HG03097 (cell line): ENCODE measurements around the gene AK8.
"Not testable (repeated sequence)": the region's sequence is repeated elsewhere in the genome, so short reads cannot be mapped to it uniquely, and the experiment has no call there.

Experiments
- ATAC-seq: cut with Tn5 transposase; IDR thresholded peaks from one replicate; pipeline ENCODE4 v1.9.1; 2021; ENCODE audit not compliant: unreplicated experiment, low FRiP score

Gene AK8

GRCh38 chr9:132726576-132727130 is 151.4 kb downstream of the AK8 start:
- no peak for ATAC-seq

- ATAC-seq, result no peak
These were observed 152.8 kb downstream of the AK8 start for GRCh38 chr9:132725306-132725705.

GRCh38 chr9:132723809-132724208 is 154.3 kb downstream of the AK8 start:
- ATAC-seq, result no peak

- no peak for ATAC-seq
These were observed 155.5 kb downstream of the AK8 start for GRCh38 chr9:132722564-132723065.

GRCh38 chr9:132721661-132722060 is 156.4 kb downstream of the AK8 start:
- no peak for ATAC-seq

GRCh38 chr9:132718381-132718928 is 159.6 kb downstream of the AK8 start:
- not testable (repeated sequence) for ATAC-seq

- no peak for ATAC-seq
These were observed 160.6 kb downstream of the AK8 start for GRCh38 chr9:132717326-132717945.

GRCh38 chr9:132716007-132716406 is 162.1 kb downstream of the AK8 start:
- ATAC-seq, result no peak

GRCh38 chr9:132712753-132713152 is 165.3 kb downstream of the AK8 start:
- ATAC-seq, result no peak

GRCh38 chr9:132711846-132712245 is 166.2 kb downstream of the AK8 start:
- no peak for ATAC-seq

GRCh38 chr9:132711152-132711551 is 166.9 kb downstream of the AK8 start:
- ATAC-seq, result not testable (repeated sequence)

GRCh38 chr9:132710333-132710732 is 167.8 kb downstream of the AK8 start:
- ATAC-seq, result no peak

- ATAC-seq, result no peak
These were observed 169.2 kb downstream of the AK8 start for GRCh38 chr9:132708769-132709430.

GRCh38 chr9:132708239-132708638 is 169.8 kb downstream of the AK8 start:
- no peak for ATAC-seq

- no peak for ATAC-seq
These were observed 174.7 kb downstream of the AK8 start for GRCh38 chr9:132703336-132703735.

GRCh38 chr9:132702254-132702653 is 175.8 kb downstream of the AK8 start:
- no peak for ATAC-seq

- no peak for ATAC-seq
These were observed 178.1 kb downstream of the AK8 start for GRCh38 chr9:132699956-132700355.

- ATAC-seq, result no peak
These were observed 179.1 kb downstream of the AK8 start for GRCh38 chr9:132698989-132699388.

- ATAC-seq, result no peak
These were observed 180.9 kb downstream of the AK8 start for GRCh38 chr9:132697230-132697629.

GRCh38 chr9:132694144-132694543 is 183.9 kb downstream of the AK8 start:
- ATAC-seq, result no peak

- no peak for ATAC-seq
These were observed 187.4 kb downstream of the AK8 start for GRCh38 chr9:132690696-132691095.

GRCh38 chr9:132683873-132684272 is 194.2 kb downstream of the AK8 start:
- ATAC-seq, result no peak
